Neuronal stem cell (in vitro differentiated cells): ENCODE data around the gene CKLF. TPM values are rescaled to one million over a fixed set of nuclear protein-coding genes. Genes with fewer than 3 reads are reported as not detected.

Source experiments
- DNase-seq: peaks from one replicate; pipeline ENCODE4 v3.0.0-alpha.2; 2013; ENCODE audit warnings: low spot score
- H2AFZ ChIP-seq: one replicate; pipeline ENCODE4 v1.6.1; 2013; ENCODE audit warnings: mild to moderate bottlenecking, low read length, inconsistent platforms
- H2AK5ac ChIP-seq: 2 replicates; pipeline ENCODE4 v1.6.1; 2013; ENCODE audit warnings: low read depth, mild to moderate bottlenecking, inconsistent platforms, low read length, moderate library complexity, mixed read lengths
- H2BK120ac ChIP-seq: 2 replicates; pipeline ENCODE4 v1.6.1; 2013; ENCODE audit warnings: low read depth, mild to moderate bottlenecking, inconsistent platforms, low read length, moderate library complexity, mixed read lengths
- H2BK12ac ChIP-seq: one replicate; pipeline ENCODE4 v1.6.1; 2013; ENCODE audit warnings: low read length, inconsistent platforms
- H2BK15ac ChIP-seq: 2 replicates; pipeline ENCODE4 v1.6.1; 2013; ENCODE audit warnings: mild to moderate bottlenecking, low read length, inconsistent platforms, mixed read lengths
- H2BK5ac ChIP-seq: one replicate; pipeline ENCODE4 v1.6.1; 2013; ENCODE audit warnings: inconsistent platforms, mild to moderate bottlenecking, low read length, moderate library complexity
- H3K14ac ChIP-seq: one replicate; pipeline ENCODE4 v1.6.1; 2013; ENCODE audit warnings: low read length, inconsistent platforms
- H3K18ac ChIP-seq: 2 replicates; pipeline ENCODE4 v1.6.1; 2013; ENCODE audit warnings: low read length, inconsistent platforms
- H3K23ac ChIP-seq: 2 replicates; pipeline ENCODE4 v1.6.1; 2013; ENCODE audit warnings: low read depth, mild to moderate bottlenecking, mixed read lengths, low read length, inconsistent platforms; ENCODE audit not compliant: poor library complexity
- H3K27ac ChIP-seq: replicated peaks from 3 replicates; pipeline ENCODE4 v1.5.1; 2013; ENCODE audit warnings: low read length, inconsistent platforms
- H3K27me3 ChIP-seq, 3 experiments: 2 replicates each; pipeline ENCODE4 v1.6.1; 2013; ENCODE audit warnings: low read length in 3 of 3, mild to moderate bottlenecking in 2 of 3, inconsistent platforms in 1 of 3, low read depth in 1 of 3, mixed read lengths in 1 of 3, moderate library complexity in 1 of 3; ENCODE audit not compliant: control insufficient read depth in 3 of 3, insufficient read depth in 3 of 3
- H3K36me3 ChIP-seq, 2 donors: replicated peaks in 1 of 2; 2 replicates each; pipeline ENCODE4 v1.6.1; 2013; ENCODE audit warnings: low read length in 2 of 2; ENCODE audit not compliant: control insufficient read depth in 2 of 2, insufficient read depth in 2 of 2
- H3K4ac ChIP-seq: 2 replicates; pipeline ENCODE4 v1.6.1; 2013; ENCODE audit warnings: inconsistent platforms, mild to moderate bottlenecking, low read length, moderate library complexity
- H3K4me1 ChIP-seq, 2 donors: 1 replicate in 1 of 2; 2 replicates in 1 of 2; pipeline ENCODE4 v1.6.1; 2013; ENCODE audit warnings: low read length in 2 of 2, low read depth in 1 of 2; ENCODE audit not compliant: control insufficient read depth in 2 of 2, insufficient read depth in 1 of 2
- H3K4me2 ChIP-seq: one replicate; pipeline ENCODE4 v1.6.1; 2013; ENCODE audit warnings: mild to moderate bottlenecking, low read length, inconsistent platforms; ENCODE audit not compliant: insufficient read depth, poor library complexity, severe bottlenecking
- H3K4me3 ChIP-seq, 2 donors: 2 replicates each; pipeline ENCODE4 v1.5.1; 2013; ENCODE audit warnings: low read length in 2 of 2, mild to moderate bottlenecking in 2 of 2, inconsistent platforms in 1 of 2, moderate library complexity in 1 of 2
- H3K79me1 ChIP-seq: one replicate; pipeline ENCODE4 v1.6.1; 2013; ENCODE audit warnings: low read depth, mild to moderate bottlenecking, inconsistent platforms, low read length, moderate library complexity
- H3K9ac ChIP-seq: one replicate; pipeline ENCODE4 v1.6.1; 2013; ENCODE audit warnings: mild to moderate bottlenecking, low read depth, low read length, inconsistent platforms; ENCODE audit not compliant: poor library complexity
- H3K9me3 ChIP-seq, 2 donors: replicated peaks in 1 of 2; 2 replicates each; pipeline versions ENCODE3 to v1.6.1; 2013; ENCODE audit warnings: low read length in 2 of 2, mild to moderate bottlenecking in 2 of 2, inconsistent platforms in 1 of 2, low read depth in 1 of 2, mixed read lengths in 1 of 2, moderate library complexity in 1 of 2; ENCODE audit not compliant: control insufficient read depth in 2 of 2, insufficient read depth in 1 of 2
- H4K8ac ChIP-seq: one replicate; pipeline ENCODE4 v1.6.1; 2013; ENCODE audit warnings: low read depth, mild to moderate bottlenecking, inconsistent platforms, low read length, moderate library complexity
- H4K91ac ChIP-seq: one replicate; pipeline ENCODE4 v1.6.1; 2013; ENCODE audit warnings: low read length, low read depth, mild to moderate bottlenecking, inconsistent platforms; ENCODE audit not compliant: poor library complexity
- WGBS, 2 donors: extraction: QIAGEN DNeasy Blood & Tissue Kit; methylation state at CpG; one replicate each; pipeline ENCODE4 v1.1.7; 2013; ENCODE audit warnings: missing lambda C conversion rate in 2 of 2, mixed read lengths in 1 of 2; ENCODE audit not compliant: insufficient read length in 2 of 2, insufficient replicate concordance in 1 of 2; ENCODE audit errors: extremely low coverage in 2 of 2; 5-methylcytosine and 5-hydroxymethylcytosine counted together
- polyA plus RNA-seq, 2 experiments: library from polyadenylated mRNA; stranded (reverse); fragments of 200-250 nt; gene quantifications; one replicate each; pipeline ENCODE4 v1.2.3, GENCODE V29; 2013

Gene CKLF, protein sequence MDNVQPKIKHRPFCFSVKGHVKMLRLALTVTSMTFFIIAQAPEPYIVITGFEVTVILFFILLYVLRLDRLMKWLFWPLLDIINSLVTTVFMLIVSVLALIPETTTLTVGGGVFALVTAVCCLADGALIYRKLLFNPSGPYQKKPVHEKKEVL
- polyA plus RNA-seq (2013, experiment 1 of 2), result 37.5 TPM
- polyA plus RNA-seq (2013, experiment 2 of 2), result 41.1 TPM

DNA sequence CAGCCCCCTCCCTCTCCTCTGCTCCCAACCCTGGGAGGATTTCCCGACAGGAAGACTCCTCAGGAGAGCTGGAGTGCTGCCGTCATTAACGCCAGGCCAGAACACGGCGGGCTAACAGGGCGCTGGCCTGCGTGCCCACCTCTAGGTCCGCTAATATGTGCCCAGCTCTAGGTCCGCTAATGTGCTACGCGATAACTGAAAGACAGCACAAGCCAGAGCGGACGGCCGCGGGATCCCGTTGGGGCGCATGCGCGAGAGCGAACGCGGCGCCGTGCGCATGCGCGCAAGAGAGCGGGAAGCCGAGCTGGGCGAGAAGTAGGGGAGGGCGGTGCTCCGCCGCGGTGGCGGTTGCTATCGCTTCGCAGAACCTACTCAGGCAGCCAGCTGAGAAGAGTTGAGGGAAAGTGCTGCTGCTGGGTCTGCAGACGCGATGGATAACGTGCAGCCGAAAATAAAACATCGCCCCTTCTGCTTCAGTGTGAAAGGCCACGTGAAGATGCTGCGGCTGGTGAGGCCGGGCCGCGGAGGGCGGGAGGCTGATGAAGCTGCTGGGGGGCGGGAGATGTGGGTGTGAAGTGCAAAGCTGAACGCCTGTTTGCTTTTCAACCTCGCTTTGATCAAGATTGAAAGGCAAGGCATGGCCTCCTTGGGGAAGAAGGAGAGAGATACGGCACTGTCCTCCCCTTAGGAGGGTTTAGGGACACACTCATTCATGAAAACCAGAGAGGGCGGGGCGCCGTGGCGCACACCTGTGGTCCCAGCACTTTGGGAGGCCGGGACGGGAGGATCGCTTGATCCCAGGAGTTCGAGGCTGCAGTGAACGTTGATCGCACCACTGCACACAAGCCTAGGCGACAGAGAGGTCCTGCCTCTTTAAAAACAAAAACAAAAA is at the start of gene CKLF:
CKLF (plus strand) TSS at position 291 of the 892 bp plus-strand sequence; CDS start at position 431, 140 bp downstream.
- Histone ChIP-seq H3K36me3 (peaks cover 0 to 15% of the 10 kb centered on the region in 2 donors), H4K8ac (peak within 1 kb of the TSS; percentile 83), H2AK5ac (peak within 1 kb of the TSS; percentile 95), H4K91ac (no peak within 1 kb of the TSS), H3K27me3 (no peaks in the 10 kb centered on the region), H3K4me1 (peaks cover 8 to 11% of the 10 kb centered on the region in 2 donors), H3K9me3 (peaks cover 3 to 12% of the 10 kb centered on the region in 2 donors), H2BK12ac (no peak within 1 kb of the TSS), H2BK15ac (peak within 1 kb of the TSS; percentile 89), H2AFZ (peak within 1 kb of the TSS; percentile 93), H3K79me1 (no peaks in the 10 kb centered on the region), H3K4ac (peak within 1 kb of the TSS; percentile 94), H3K23ac (peak within 1 kb of the TSS; percentile 70), H3K18ac (peak within 1 kb of the TSS; percentile 100), H3K9ac (peak within 1 kb of the TSS; percentile 89), H2BK120ac (no peak within 1 kb of the TSS), H3K14ac (no peak within 1 kb of the TSS), H2BK5ac (peak within 1 kb of the TSS; percentile 15), H3K4me3 (peak within 1 kb of the TSS; percentile 57 to 76), H3K27ac (no peak within 1 kb of the TSS), H3K4me2 (peak within 1 kb of the TSS; percentile 78)
- DNase-seq, result peak; percentile 82
- no CpG with 5 or more reads among the region's 63 CpGs for WGBS, 2 donors

DNA sequence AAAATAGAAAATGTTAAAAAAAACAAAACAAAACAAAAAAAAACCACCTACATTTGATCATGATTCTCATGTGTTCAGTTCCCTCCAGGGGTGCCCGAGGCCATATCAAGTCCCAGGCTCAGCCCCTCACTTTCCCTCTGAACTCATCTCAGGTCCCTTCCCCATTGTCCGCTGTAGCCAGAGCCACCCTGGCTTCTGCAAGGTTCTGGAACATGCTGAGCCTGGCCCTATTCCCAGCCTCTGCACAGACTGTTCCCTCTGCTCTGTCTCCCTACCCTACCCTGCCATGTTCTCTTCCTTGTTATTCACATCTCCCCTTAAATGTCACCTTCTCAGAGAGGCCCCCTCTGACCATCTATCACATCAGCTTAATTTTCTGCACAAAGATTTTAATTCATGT is 49.3 kb upstream of the CKLF start:
- Histone ChIP-seq H3K4me3 (no peak overlapping the region), H3K27ac (no peak overlapping the region), H3K23ac (no peak overlapping the region), H2BK12ac (no peak overlapping the region), H3K4ac (no peak overlapping the region), H3K9ac (no peak overlapping the region), H2BK120ac (no peak overlapping the region), H2BK15ac (no peak overlapping the region), H3K27me3 (no peaks in the 10 kb centered on the region), H3K36me3 (peaks cover 0 to 7% of the 10 kb centered on the region in 2 donors), H2BK5ac (no peak overlapping the region), H3K4me1 (no peaks in the 10 kb centered on the region), H3K18ac (peak overlapping the region; percentile 19), H4K91ac (no peak overlapping the region), H3K4me2 (no peak overlapping the region), H2AFZ (no peak overlapping the region), H3K79me1 (no peaks in the 10 kb centered on the region), H2AK5ac (no peak overlapping the region), H4K8ac (no peak overlapping the region), H3K14ac (peak overlapping the region; percentile 63), H3K9me3 (no peaks in the 10 kb centered on the region)
- no peak for DNase-seq
- WGBS, 2 donors, result no CpG with 5 or more reads among the region's 2 CpGs

DNA sequence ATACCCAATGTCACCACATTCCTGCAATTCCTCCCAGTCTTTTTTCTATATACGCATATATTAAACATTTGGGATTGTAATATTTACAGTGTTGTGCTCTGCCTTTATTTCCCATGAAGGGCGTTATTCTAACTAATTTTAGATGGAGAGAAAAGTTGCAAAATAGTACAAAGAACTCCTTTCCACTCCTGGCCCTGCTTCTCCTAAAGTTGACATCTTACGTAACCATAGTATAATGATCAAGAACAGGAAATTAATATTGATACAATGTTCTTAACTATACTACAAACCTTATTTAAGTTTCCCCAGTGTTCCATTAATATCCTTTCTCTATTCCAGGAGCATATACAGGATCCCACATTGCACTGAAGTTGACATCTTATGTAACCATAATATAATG is 48.8 kb upstream of the CKLF start:
- Histone ChIP-seq H3K27me3 (no peaks in the 10 kb centered on the region), H3K9ac (no peak overlapping the region), H3K23ac (no peak overlapping the region), H2BK120ac (no peak overlapping the region), H2BK5ac (no peak overlapping the region), H3K4me3 (no peak overlapping the region), H3K14ac (no peak overlapping the region), H2BK12ac (no peak overlapping the region), H3K4ac (no peak overlapping the region), H2BK15ac (no peak overlapping the region), H3K4me1 (no peaks in the 10 kb centered on the region), H3K9me3 (no peaks in the 10 kb centered on the region), H4K8ac (no peak overlapping the region), H3K36me3 (peaks cover 0 to 13% of the 10 kb centered on the region in 2 donors), H2AK5ac (no peak overlapping the region), H3K27ac (no peak overlapping the region), H3K79me1 (no peaks in the 10 kb centered on the region), H4K91ac (no peak overlapping the region), H3K18ac (no peak overlapping the region), H2AFZ (no peak overlapping the region), H3K4me2 (no peak overlapping the region)
- DNase-seq, result no peak
- no CpG with 5 or more reads among the region's 3 CpGs for WGBS, 2 donors

DNA sequence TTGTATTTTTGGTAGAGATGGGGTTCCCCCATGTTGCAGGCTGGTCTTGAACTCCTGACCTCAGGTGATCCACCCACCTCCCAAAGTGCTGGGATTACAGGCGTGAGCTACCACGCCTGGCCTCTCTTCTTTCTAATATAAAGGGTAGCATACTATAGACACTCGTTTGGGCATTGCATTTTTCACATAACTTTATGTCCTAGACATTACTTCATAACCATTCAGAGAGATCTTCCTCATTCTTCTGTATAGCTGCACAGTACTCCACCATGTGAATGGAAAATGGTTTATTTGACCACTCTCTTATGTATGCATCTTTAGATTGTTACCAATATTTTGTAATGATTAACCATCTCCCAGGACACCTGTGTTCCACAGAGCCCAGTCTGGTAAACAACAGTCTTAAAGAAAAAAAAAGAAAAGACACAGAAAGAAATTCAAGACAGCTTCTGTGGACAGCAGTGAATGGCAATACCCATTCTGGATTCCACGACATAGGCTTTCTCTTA is 44.6 kb upstream of the CKLF start:
- Histone ChIP-seq H2BK15ac (no peak overlapping the region), H3K14ac (no peak overlapping the region), H3K4me2 (no peak overlapping the region), H3K23ac (no peak overlapping the region), H3K4me3 (no peak overlapping the region), H3K27me3 (no peaks in the 10 kb centered on the region), H3K18ac (no peak overlapping the region), H2AK5ac (no peak overlapping the region), H3K4me1 (peaks cover 12 to 17% of the 10 kb centered on the region in 2 donors), H3K4ac (no peak overlapping the region), H3K36me3 (peaks cover 2 to 28% of the 10 kb centered on the region in 2 donors), H2BK12ac (no peak overlapping the region), H2BK5ac (no peak overlapping the region), H4K91ac (no peak overlapping the region), H4K8ac (no peak overlapping the region), H3K9me3 (no peaks in the 10 kb centered on the region), H3K9ac (no peak overlapping the region), H3K27ac (no peak overlapping the region), H2BK120ac (no peak overlapping the region), H3K79me1 (no peaks in the 10 kb centered on the region), H2AFZ (no peak overlapping the region)
- DNase-seq, result no peak
- WGBS, 2 donors, result no CpG with 5 or more reads among the region's 4 CpGs
